Measurements from ENCODE around the gene SIPA1L2.
"Not testable (repeated sequence)": the region's sequence is repeated elsewhere in the genome, so short reads cannot be mapped to it uniquely, and the experiment has no call there.

The SIPA1L2 gene

GRCh38 chr1:232613752-232614381, 16.1 kb downstream of the SIPA1L2 start:
- no peak for DNase-seq (ENCODE audit: low read depth in 2 of 2)

DNA sequence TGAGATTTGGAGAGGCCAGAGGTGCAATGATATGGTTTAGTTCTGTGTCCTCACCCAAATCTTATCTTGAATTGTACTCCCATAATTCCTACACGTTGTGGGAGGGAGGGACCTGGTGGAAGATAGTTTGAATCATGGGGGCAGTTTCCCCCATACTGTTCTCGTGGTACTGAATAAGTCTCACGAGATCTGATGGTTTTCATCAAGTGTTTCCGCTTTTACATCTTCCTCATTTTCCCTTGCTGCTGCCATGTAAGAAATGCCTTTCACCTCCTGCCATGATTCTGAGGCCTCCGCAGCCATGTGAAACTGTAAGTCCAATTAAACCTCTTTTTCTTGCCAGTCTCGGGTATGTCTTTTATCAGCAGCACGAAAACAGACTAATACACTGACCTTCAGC, 17.1 kb downstream of the SIPA1L2 start:
- not testable (repeated sequence) for DNase-seq (ENCODE audit: low read depth in 2 of 2)

GRCh38 chr1:232611834-232612233, 18.1 kb downstream of the SIPA1L2 start:
- no peak for DNase-seq (ENCODE audit: low read depth in 2 of 2)

GRCh38 chr1:232610902-232611745, 18.8 kb downstream of the SIPA1L2 start:
- DNase-seq (ENCODE audit: low read depth in 2 of 2) = not testable (repeated sequence)

GRCh38 chr1:232610192-232610901, 19.6 kb downstream of the SIPA1L2 start:
- no peak for DNase-seq (ENCODE audit: low read depth in 2 of 2)

- no peak for DNase-seq (ENCODE audit: low read depth in 2 of 2)
Observed at GRCh38 chr1:232608427-232608826, 21.5 kb downstream of the SIPA1L2 start.

GRCh38 chr1:232602622-232603021, 27.3 kb downstream of the SIPA1L2 start:
- DNase-seq (ENCODE audit: low read depth in 2 of 2) = no peak

DNA sequence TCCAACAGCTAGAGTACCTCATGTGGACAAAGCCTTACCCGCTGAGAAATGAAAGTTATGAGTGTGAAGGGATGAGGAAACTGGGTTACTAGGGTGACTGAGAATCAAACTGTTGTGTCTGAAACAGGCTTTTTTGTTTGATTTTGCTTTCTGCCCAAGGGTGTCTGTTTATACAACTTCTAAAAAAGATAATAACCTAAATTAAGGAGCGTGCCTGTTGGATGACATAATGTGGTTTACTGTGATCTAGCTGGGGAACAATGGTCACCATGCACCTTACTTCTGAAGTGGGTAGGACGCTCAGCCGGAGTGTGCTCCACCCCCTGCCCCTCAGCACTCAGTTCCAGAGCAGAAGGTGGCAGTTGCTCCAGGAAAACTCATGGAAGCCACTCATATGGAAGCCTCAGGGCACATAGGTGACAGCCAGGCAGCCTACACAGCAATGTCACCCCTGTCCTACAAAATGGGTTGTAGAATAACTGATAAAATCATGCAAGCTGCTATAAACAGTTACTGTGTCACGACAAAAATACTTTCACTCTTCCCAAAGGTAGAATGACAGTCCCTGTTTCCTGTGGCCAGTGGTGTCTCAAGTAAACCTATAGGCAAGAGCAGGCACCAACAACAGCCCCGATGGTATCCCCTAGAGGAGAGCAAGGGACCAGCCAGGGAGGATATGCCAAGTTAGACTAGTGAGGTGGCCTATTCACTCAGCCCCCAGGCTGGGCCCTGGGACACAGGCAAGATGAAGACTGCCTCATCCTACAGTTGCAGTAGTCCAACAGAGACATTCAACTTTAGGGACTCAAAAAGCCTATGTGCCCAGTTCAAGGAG, 29.3 kb downstream of the SIPA1L2 start:
- no peak for DNase-seq (ENCODE audit: low read depth in 2 of 2)

DNA sequence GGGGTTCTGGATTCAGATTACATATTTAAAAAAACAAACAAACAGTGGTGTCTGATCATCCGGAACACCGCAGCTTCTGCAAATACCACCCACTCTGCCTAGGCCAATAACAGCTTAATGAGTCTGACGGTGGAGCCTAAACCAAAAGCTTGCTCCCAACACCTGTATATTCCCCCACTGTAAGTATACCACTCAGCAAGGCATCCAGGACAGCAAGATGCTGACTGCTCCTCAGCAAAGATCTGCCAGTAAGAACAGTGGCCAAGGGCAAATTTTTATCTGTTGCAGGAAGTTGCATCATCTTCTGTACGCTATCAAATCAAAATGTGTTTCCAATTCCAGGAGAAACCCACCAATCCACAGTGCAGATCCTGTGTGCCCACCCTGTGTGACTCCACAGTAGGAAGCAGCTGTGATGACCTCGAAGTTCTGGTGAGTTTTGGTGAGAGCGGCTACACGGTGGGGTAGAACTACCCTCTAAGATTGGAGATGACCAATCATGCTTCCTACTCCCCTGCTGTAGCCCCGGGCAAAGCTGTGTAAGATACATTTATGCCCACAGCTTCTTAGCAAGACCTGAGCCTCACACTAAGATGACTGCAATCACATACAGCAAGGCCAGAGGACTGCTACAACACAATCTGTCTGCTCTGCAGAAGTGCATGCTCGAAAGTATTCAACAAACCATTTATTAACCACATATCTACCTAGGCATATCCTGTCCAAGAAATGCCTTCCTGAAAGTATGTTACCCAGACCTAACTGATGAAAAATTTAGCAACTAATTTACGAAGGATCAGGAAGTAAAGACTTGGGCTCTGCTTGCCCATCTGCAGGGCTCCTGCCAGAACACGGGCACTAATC, 30.5 kb downstream of the SIPA1L2 start:
- DNase-seq (ENCODE audit: low read depth in 2 of 2) = no peak

DNA sequence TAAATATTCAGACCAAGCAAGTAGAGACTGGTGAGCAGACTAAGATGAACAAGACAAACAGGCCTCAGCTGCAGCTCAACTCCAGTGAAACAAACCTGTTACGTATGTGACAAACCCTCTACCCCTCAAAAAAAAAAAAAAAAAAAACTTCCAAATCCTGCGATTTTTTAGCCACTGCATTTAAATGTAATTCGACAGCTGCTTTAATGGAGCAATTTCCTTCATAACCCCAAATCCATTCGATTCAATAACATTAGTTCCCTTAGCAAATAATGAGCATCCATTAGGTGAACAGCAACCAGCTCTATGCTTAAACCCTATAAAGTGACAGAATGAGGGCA, 31.1 kb downstream of the SIPA1L2 start:
- no peak for DNase-seq (ENCODE audit: low read depth in 2 of 2)

GRCh38 chr1:232598133-232598532, 31.8 kb downstream of the SIPA1L2 start:
- no peak for DNase-seq (ENCODE audit: low read depth in 2 of 2)

GRCh38 chr1:232597721-232598120, 32.2 kb downstream of the SIPA1L2 start:
- DNase-seq (ENCODE audit: low read depth in 2 of 2) = no peak

DNA sequence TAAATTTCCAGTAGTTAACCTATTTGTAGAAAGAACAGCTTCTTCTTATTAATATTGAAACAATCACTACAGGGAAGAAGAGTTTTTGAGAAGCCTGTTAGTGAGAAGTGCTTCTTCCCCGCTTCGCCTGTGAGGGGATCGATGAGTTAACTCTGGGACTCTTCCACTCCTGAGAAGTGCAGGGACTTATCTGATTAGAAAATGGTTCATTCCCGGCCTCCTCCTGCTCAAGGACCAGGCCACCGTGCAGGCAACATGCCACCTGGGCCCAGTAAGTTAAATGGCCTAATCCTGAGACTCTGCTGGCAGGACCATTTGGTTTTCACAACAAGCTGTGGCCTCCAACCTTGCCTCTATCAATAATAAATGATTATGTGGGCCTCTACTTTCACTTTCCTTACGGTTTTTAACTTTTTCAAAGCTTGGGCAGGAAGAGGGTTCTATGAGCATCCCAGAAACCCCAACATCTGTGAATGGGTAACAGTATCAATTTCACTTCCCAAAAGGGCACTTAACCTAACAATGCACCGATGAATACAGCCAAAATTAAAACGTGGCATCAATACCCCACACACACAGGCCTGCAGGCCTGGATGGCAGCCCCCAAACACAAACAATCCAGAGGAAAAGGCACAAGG, 33.1 kb downstream of the SIPA1L2 start:
- no peak for DNase-seq (ENCODE audit: low read depth in 2 of 2)

DNA sequence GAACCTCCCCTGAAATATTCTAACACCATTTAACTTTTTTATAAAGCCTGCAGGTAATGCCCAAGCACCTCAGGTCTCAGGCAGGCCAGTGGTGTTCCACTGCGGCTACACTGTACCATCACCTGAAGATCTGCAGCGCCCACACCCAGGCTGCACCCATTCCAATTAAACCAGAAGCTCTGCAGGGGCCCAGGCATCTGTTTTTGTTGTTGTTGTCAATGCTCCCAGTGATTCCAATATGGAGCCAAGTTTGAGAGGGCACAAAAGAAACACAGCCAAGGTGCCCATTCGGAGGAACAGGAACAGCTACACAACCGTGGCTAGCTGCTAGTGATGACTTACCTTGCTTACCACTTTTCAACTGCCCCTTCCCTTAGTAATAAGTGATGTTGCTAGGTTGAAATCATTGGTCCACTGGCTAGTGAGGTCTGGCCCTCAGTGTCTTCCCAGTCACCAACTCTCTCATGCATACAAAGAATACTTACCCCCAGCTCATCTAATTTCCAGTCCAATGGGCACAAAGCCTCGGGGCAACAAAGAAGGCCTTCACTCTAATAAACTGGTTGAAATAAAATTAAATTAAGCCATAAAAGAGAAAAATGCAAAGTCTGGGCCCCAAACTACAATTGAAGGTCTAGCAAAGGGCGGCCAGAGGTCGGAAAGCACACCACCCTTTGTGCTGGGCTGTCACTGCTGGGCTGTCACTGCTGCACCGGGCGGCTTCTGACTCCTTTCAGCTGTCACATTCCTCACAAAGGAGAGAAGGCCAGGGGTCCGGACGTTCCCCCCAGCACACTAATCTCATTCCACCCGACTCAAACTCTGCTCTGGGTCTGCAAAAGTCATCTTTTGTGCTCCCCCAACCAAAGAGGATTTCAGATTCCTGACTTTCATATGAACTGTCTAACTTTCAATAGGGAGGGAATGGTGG, 34.9 kb downstream of the SIPA1L2 start:
- DNase-seq (ENCODE audit: low read depth in 2 of 2) = no peak

DNA sequence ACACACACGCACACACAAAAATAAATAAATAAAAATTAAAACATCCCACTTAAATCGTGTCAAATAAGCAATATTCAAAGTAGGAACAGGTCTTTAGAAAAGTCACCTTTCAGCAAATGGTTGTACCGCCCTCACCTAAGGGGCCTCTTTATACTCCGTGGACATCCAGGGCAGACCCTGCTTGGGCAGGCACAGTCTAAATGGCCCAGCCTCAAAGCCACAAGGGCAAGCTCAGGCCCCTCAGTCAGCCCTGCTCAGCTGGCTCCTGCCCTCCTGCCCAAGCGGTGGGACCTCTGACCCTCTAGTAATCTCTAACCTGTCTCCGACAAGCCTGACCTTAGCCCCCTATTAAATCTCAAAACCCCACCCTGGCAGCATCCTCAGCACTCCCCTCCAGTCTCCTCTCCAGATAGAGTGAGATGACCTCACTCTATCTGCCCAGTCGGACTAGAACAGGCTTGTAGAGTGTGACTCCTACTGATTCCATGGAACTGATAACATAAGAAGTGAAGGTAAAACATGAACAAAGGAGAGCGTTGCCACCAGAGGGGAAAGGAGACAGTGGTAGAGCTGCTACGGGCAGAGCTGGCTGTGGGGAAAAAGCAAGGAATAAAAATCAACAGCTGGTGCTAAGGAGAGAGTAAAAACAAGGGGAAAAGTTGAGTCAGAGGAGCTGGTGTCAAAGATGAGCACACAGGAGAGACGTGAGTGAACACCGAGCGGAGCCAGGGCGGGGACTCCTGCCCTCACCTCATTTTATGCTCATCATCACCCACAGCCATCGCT, 36.0 kb downstream of the SIPA1L2 start:
- no peak for DNase-seq (ENCODE audit: low read depth in 2 of 2)

- DNase-seq (ENCODE audit: low read depth in 2 of 2) = no peak
Observed at GRCh38 chr1:232591344-232591743, 38.6 kb downstream of the SIPA1L2 start.

GRCh38 chr1:232590744-232591082, 39.2 kb downstream of the SIPA1L2 start:
- no peak for DNase-seq (ENCODE audit: low read depth in 2 of 2)
